NCI-H146 treated with DMSO at 0.1 percent for 48 hours (cell line): ENCODE results near the gene DCST2.
"Not testable (repeated sequence)": the region's sequence is repeated elsewhere in the genome, so short reads cannot be mapped to it uniquely, and the experiment has no call there.

Experiments used
- DNase-seq: peaks from one replicate; lab custom pipeline; 2025; ENCODE audit not compliant: unreplicated experiment; lab: John Stamatoyannopoulos, UW

Gene DCST2

GRCh38 chr1:155000726-155001424 lies 32.7 kb downstream of the DCST2 start:
- DNase-seq: peak; percentile 75

- no peak for DNase-seq
Measured at GRCh38 chr1:155000411-155000725, 33.2 kb downstream of the DCST2 start.

GRCh38 chr1:154999571-155000410 lies 33.8 kb downstream of the DCST2 start:
- DNase-seq: peak; percentile 53

GRCh38 chr1:154998818-154999570 lies 34.6 kb downstream of the DCST2 start:
- DNase-seq: peak; percentile 53

- no peak for DNase-seq
Measured at GRCh38 chr1:154998201-154998780, 35.3 kb downstream of the DCST2 start.

GRCh38 chr1:154996966-154997701 lies 36.4 kb downstream of the DCST2 start:
- DNase-seq: no peak

- not testable (repeated sequence) for DNase-seq
Measured at GRCh38 chr1:154995301-154995983, 38.1 kb downstream of the DCST2 start.

GRCh38 chr1:154994591-154994990 lies 39.0 kb downstream of the DCST2 start:
- no peak for DNase-seq

GRCh38 chr1:154994269-154994587 lies 39.4 kb downstream of the DCST2 start:
- no peak for DNase-seq

- DNase-seq: no peak
Measured at GRCh38 chr1:154993572-154994268, 39.9 kb downstream of the DCST2 start, which contains the start of gene LENEP. TSS of gene LENEP (plus strand) at chr1:154993586. CDS start at chr1:154993608, 22 bp downstream.

GRCh38 chr1:154992721-154993571 lies 40.6 kb downstream of the DCST2 start:
- no peak for DNase-seq

- no peak for DNase-seq
Measured at GRCh38 chr1:154990276-154990675, 43.3 kb downstream of the DCST2 start.

- no peak for DNase-seq
Measured at GRCh38 chr1:154989195-154989860, 44.3 kb downstream of the DCST2 start.

GRCh38 chr1:154988058-154988954 lies 45.3 kb downstream of the DCST2 start:
- no peak for DNase-seq

GRCh38 chr1:154987326-154987725 lies 46.3 kb downstream of the DCST2 start:
- no peak for DNase-seq

- not testable (repeated sequence) for DNase-seq
Measured at GRCh38 chr1:154986736-154987135, 46.8 kb downstream of the DCST2 start.
